GM23338 (cell line): ENCODE results near the gene ZNF484.

Experiments used
- CREB1 ChIP-seq: fragments of 250-450 bp; sonication (Bioruptor Pico); IDR thresholded peaks from 2 replicates; pipeline ENCODE4 v1.5.0; 2020; ENCODE audit warnings: low read depth, mild to moderate bottlenecking, moderate library complexity
- CTCF ChIP-seq, 2 experiments: fragments of 200-600 bp in 1 of 2; sonication (generic) in 1 of 2; conservative IDR thresholded peaks; 2 replicates each; pipeline versions ENCODE4 v1.5.1 to v1.6.1; 2016 to 2017; ENCODE audit warnings: antibody characterized with exemption in 2 of 2, low read depth in 2 of 2, mild to moderate bottlenecking in 2 of 2, moderate library complexity in 1 of 2
- EZH2 ChIP-seq: fragments of 200-600 bp; sonication (generic); IDR thresholded peaks from one replicate; pipeline ENCODE4 v1.8.0; 2017; ENCODE audit warnings: antibody characterized with exemption, mild to moderate bottlenecking, low read depth; ENCODE audit not compliant: unreplicated experiment
- EZH2phosphoT487 ChIP-seq: fragments of 200-600 bp; sonication (generic); IDR thresholded peaks from one replicate; pipeline ENCODE4 v1.8.1; 2018; ENCODE audit warnings: antibody characterized with exemption; ENCODE audit not compliant: unreplicated experiment
- NANOG ChIP-seq: IDR thresholded peaks from 2 replicates; pipeline ENCODE4 v1.6.1; 2016; ENCODE audit warnings: antibody characterized with exemption, borderline replicate concordance
- POLR2AphosphoS5 ChIP-seq: IDR thresholded peaks from 2 replicates; pipeline ENCODE4 v1.6.1; 2016; ENCODE audit warnings: antibody characterized with exemption, low read depth
- REST ChIP-seq: IDR thresholded peaks from one replicate; pipeline ENCODE4 v1.6.1; 2018; ENCODE audit warnings: antibody characterized with exemption; ENCODE audit not compliant: unreplicated experiment
- ZNF462 ChIP-seq: fragments of 250-450 bp; sonication (Bioruptor Pico); IDR thresholded peaks from 2 replicates; pipeline ENCODE4 v1.5.0; 2020; ENCODE audit warnings: mild to moderate bottlenecking, moderate library complexity

DNA sequence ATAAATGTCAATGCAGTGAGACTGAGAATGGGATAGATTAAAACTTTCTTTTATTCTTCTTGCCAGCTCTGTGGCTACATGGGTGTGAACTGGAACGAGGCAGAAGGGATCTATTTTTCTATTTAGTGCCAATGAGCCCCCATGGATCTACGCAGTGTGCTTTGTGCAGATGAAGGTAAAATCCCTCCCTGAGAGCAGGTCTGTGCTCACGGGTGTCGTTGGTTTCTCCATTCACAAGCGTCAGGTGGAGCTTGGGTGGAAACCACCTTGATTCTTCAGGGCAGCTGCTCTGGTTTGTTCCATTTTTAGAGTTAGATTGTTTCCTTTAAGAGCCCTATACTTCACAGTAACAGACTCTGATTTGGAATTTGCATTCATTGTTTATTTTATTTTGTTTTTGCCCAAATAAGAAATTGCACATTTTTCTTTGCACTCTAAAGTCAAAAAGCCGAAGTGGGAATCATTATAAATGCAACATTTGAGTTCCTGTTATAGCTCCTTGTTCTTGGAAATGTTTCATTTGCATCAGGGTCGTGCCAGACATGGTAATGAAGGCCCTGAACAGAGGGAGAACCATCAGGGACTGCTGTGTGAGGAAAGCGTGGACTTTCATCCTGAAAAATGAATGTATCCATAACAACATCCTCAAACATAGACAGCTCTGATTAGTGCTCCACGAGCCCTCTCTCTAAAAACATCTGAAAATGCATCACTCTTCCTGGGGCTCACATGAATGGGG lies 82.1 kb downstream of the ZNF484 start:
- TF ChIP-seq CTCF (conservative IDR thresholded peaks at IDR 0.05; ENCODE audit: low read depth in 2 of 2) (no peak), POLR2AphosphoS5 (no peak), EZH2 (no peak), REST (no peak), ZNF462 (CRISPR knock-in tag) (no peak), EZH2phosphoT487 (no peak), NANOG (no peak), CREB1 (CRISPR knock-in tag) (no peak)
